Measurements from ENCODE around the gene CBL. TPM values are rescaled to one million over a fixed set of nuclear protein-coding genes. Genes with fewer than 3 reads are reported as not detected.

The CBL gene
- total RNA-seq, 1 donor from 2014 or later, result 46.6 TPM

DNA sequence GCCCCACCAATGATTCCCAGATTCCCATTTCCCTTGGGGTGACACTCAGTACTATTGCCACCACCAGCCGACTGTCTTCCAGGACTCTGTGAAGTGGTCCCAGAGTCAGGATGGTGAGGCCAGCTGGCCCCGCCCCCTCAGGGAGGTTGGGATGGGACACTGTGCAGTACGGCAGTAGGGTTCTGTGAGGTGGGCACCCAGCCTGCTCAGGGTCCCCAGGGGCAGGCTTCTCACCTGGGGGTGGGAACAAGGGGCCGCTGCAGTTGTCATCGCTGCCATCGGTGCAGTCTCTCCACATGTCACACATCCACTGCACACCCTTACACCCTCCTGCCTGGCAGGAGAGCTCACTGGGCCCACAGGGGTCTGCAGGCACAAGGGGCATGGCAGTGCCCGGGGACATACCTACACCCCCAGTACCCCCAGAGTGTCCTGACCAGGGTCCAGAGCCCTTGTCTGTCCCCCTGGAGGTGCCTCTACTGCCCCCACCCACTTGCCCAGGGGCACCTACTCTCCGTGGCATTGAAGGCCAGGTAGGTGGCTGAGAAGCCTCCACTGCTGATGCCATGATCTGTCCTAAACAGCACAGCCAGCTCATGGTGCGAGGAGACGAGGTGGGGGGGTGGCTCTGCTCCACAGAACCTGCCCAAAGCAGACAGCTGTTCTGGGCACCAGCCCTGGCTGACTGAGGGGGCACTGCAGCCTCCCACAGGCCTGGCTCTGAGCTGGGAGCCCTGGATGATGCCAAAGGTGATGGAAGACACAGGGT lies 136.4 kb downstream of the CBL start:
- peaks cover 14% of the 10 kb centered on the region for H3K27me3 ChIP-seq (ENCODE audit: insufficient read depth, low read length)
- DNase-seq (ENCODE audit: low read depth) (no peak), FAIRE-seq (no peak)
- TF ChIP-seq EZH2 (IDR thresholded peaks at IDR 0.05; ENCODE audit: insufficient read depth, low read length), result no peak
- TF ChIP-seq, protein P1, sequence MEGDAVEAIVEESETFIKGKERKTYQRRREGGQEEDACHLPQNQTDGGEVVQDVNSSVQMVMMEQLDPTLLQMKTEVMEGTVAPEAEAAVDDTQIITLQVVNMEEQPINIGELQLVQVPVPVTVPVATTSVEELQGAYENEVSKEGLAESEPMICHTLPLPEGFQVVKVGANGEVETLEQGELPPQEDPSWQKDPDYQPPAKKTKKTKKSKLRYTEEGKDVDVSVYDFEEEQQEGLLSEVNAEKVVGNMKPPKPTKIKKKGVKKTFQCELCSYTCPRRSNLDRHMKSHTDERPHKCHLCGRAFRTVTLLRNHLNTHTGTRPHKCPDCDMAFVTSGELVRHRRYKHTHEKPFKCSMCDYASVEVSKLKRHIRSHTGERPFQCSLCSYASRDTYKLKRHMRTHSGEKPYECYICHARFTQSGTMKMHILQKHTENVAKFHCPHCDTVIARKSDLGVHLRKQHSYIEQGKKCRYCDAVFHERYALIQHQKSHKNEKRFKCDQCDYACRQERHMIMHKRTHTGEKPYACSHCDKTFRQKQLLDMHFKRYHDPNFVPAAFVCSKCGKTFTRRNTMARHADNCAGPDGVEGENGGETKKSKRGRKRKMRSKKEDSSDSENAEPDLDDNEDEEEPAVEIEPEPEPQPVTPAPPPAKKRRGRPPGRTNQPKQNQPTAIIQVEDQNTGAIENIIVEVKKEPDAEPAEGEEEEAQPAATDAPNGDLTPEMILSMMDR (IDR thresholded peaks at IDR 0.05; ENCODE audit: insufficient read depth, low read depth, low read length), result no peak
- Mint-ChIP-seq H3K36me3 (ENCODE audit: low read depth, unreplicated experiment) (peaks cover 2% of the 10 kb centered on the region), H3K27me3 (ENCODE audit: low read depth, unreplicated experiment) (peaks cover 52% of the 10 kb centered on the region), H3K4me1 (ENCODE audit: low read depth, unreplicated experiment) (peaks cover 10% of the 10 kb centered on the region), H3K9me3 (ENCODE audit: unreplicated experiment) (peaks cover 2% of the 10 kb centered on the region), H3K27ac (ENCODE audit: unreplicated experiment) (no peak overlapping the region), H3K4me3 (ENCODE audit: unreplicated experiment) (no peak overlapping the region)
- H4K20me1 ChIP-seq (ENCODE audit: insufficient read depth, low read length), result peaks cover 9% of the 10 kb centered on the region
- H3K9me3 ChIP-seq (ENCODE audit: insufficient read depth, low read depth, low read length), result no peaks in the 10 kb centered on the region
- H3K4me1 ChIP-seq (ENCODE audit: insufficient read depth, low read length), result peaks cover 28% of the 10 kb centered on the region
- no peak overlapping the region for H3K4me3 ChIP-seq (ENCODE audit: insufficient read depth, low read depth, low read length)
- no peak overlapping the region for H3K9ac ChIP-seq (ENCODE audit: low read length)
- H3K36me3 ChIP-seq (ENCODE audit: insufficient read depth, low read length), result no peaks in the 10 kb centered on the region
- no peak overlapping the region for H2AFZ ChIP-seq (ENCODE audit: low read depth, low read length)
- no peak overlapping the region for H3K4me2 ChIP-seq (ENCODE audit: low read length)
- peaks cover 3% of the 10 kb centered on the region for H3K79me2 ChIP-seq (ENCODE audit: insufficient read depth, low read length)
- H3K27ac ChIP-seq (ENCODE audit: low read depth, low read length), result no peak overlapping the region

DNA sequence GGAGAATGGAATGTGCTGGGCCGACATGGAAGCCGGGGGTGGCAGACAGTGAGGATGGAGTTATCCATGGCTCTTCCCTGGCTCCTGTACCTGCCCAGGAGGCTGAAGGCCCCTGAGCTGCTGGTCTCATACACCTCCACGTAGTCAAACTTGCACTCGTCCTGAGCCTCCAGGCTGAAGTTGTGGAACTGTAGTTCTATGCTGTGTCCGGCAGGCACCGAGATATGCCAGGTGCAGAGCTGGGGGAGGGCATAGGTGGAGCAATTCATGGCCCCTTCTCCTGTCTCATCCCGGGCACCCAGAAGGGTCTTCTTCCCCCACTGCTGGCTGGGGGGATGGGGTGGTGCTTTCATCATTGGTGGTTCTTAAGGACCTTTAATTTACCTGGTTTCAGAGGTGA lies 137.6 kb downstream of the CBL start:
- Mint-ChIP-seq H3K9me3 (ENCODE audit: unreplicated experiment) (peaks cover 2% of the 10 kb centered on the region), H3K4me1 (ENCODE audit: low read depth, unreplicated experiment) (peaks cover 3% of the 10 kb centered on the region), H3K36me3 (ENCODE audit: low read depth, unreplicated experiment) (peaks cover 2% of the 10 kb centered on the region), H3K27ac (ENCODE audit: unreplicated experiment) (no peak overlapping the region), H3K27me3 (ENCODE audit: low read depth, unreplicated experiment) (peaks cover 61% of the 10 kb centered on the region), H3K4me3 (ENCODE audit: unreplicated experiment) (no peak overlapping the region)
- Histone ChIP-seq H2AFZ (ENCODE audit: low read depth, low read length) (no peak overlapping the region), H3K36me3 (ENCODE audit: insufficient read depth, low read length) (no peaks in the 10 kb centered on the region), H3K9ac (ENCODE audit: low read length) (no peak overlapping the region), H3K27me3 (ENCODE audit: insufficient read depth, low read length) (peaks cover 17% of the 10 kb centered on the region), H3K4me2 (ENCODE audit: low read length) (no peak overlapping the region), H3K4me3 (ENCODE audit: insufficient read depth, low read depth, low read length) (no peak overlapping the region), H3K27ac (ENCODE audit: low read depth, low read length) (no peak overlapping the region), H3K4me1 (ENCODE audit: insufficient read depth, low read length) (peaks cover 16% of the 10 kb centered on the region), H3K9me3 (ENCODE audit: insufficient read depth, low read depth, low read length) (no peaks in the 10 kb centered on the region), H4K20me1 (ENCODE audit: insufficient read depth, low read length) (peaks cover 5% of the 10 kb centered on the region), H3K79me2 (ENCODE audit: insufficient read depth, low read length) (no peaks in the 10 kb centered on the region)
- no peak for FAIRE-seq
- no peak for DNase-seq (ENCODE audit: low read depth)
- TF ChIP-seq EZH2 (IDR thresholded peaks at IDR 0.05; ENCODE audit: insufficient read depth, low read length), result no peak
- TF ChIP-seq, protein P1 (IDR thresholded peaks at IDR 0.05; ENCODE audit: insufficient read depth, low read depth, low read length), result no peak

All from astrocyte (in vitro differentiated cells and primary cell).